ENCODE results near the gene C18orf32. TPM values are rescaled to one million over a fixed set of nuclear protein-coding genes. Genes with fewer than 3 reads are reported as not detected.

Gene C18orf32
- total and polyA plus RNA-seq, 2 donors (not counting 1 experiment from before 2014, with no cell fraction given), result 11.9 to 39.1 TPM

DNA sequence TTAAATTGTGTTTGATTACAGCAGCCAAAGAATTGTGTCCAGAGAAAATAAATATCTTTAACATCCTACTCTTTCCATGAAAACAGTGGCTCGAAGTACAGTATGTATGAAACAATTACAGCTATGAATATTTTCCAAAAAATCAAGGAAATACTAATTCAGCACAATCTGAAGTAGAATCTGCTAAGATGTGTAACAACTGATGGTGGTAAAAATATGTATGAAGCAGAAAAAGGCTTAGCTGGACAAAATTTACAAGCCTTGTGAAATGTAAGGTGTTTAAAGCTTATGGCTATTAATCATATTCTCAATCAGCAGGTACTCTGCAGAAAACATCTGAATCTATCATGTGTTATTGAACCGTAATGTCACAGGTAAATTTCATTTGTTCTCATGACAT is 43.2 kb downstream of the C18orf32 start:
- no peak overlapping the region for H3K27ac ChIP-seq (ENCODE audit: insufficient read depth, low read length)
- no peak for TF ChIP-seq EZH2 (IDR thresholded peaks at IDR 0.05; ENCODE audit: low read length, missing control alignments)
- TF ChIP-seq, protein P1, sequence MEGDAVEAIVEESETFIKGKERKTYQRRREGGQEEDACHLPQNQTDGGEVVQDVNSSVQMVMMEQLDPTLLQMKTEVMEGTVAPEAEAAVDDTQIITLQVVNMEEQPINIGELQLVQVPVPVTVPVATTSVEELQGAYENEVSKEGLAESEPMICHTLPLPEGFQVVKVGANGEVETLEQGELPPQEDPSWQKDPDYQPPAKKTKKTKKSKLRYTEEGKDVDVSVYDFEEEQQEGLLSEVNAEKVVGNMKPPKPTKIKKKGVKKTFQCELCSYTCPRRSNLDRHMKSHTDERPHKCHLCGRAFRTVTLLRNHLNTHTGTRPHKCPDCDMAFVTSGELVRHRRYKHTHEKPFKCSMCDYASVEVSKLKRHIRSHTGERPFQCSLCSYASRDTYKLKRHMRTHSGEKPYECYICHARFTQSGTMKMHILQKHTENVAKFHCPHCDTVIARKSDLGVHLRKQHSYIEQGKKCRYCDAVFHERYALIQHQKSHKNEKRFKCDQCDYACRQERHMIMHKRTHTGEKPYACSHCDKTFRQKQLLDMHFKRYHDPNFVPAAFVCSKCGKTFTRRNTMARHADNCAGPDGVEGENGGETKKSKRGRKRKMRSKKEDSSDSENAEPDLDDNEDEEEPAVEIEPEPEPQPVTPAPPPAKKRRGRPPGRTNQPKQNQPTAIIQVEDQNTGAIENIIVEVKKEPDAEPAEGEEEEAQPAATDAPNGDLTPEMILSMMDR (conservative IDR thresholded peaks at IDR 0.05 in 1 of 2, IDR thresholded peaks at IDR 0.05 in 1 of 2; ENCODE audit: low read depth in 1 of 2, low read length in 2 of 2), result no peak
- H3K4me3 ChIP-seq (replicated peaks in 1 of 4; ENCODE audit: control extremely low read depth in 1 of 4, insufficient read depth in 1 of 4, low read depth in 3 of 4, low read length in 4 of 4), result no peak overlapping the region
- no peak for DNase-seq (ENCODE audit: low read depth in 2 of 2)
- no peaks in the 10 kb centered on the region for H3K27me3 ChIP-seq (ENCODE audit: control insufficient read depth, insufficient read depth, low read length)
- no peak overlapping the region for H3K4me2 ChIP-seq (ENCODE audit: extremely low read depth, insufficient read depth, low read length)
- H2AFZ ChIP-seq (ENCODE audit: low read length), result no peak overlapping the region
- no peaks in the 10 kb centered on the region for H3K36me3 ChIP-seq (ENCODE audit: control insufficient read depth, insufficient read depth, low read length)
- H3K9me3 ChIP-seq (ENCODE audit: control insufficient read depth, insufficient read depth, low read depth, low read length), result no peaks in the 10 kb centered on the region
- peaks cover 3% of the 10 kb centered on the region for H3K4me1 ChIP-seq (ENCODE audit: control insufficient read depth, extremely low read depth, insufficient read depth, low read length)
- H4K20me1 ChIP-seq (ENCODE audit: control insufficient read depth, extremely low read depth, insufficient read depth, low read length), result no peaks in the 10 kb centered on the region
- no peaks in the 10 kb centered on the region for H3K79me2 ChIP-seq (ENCODE audit: control insufficient read depth, insufficient read depth, low read length)
- no peak overlapping the region for H3K9ac ChIP-seq (ENCODE audit: insufficient read depth, low read length)

DNA sequence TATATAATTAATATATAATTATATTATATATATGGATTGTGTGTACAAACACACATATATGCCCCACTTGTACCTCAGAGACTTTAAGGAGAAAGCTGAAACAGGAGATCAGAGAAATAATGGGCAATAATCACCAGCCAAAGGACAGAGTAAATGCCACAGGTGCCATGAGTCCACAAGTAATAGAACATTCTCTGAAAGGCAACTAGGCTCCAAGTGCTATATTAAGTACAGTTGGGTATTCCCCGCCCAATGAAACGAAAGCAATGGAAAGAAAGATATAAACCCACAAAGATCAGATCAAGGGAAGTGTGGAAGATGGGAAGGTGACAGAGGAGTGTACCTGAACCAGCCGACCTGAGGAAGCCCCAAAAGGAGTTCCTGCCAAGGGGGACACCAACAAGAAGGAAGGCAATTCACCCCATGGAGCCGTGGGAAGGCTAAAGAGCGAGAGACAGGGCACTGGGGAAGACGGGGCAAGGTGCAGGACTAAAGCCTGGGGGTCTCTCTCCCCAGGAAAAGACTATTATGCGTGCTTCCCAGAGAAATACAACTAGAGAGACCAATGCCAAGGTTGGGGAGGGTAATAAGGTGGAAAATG is 45.6 kb downstream of the C18orf32 start:
- H3K4me3 ChIP-seq (replicated peaks in 1 of 4; ENCODE audit: control extremely low read depth in 1 of 4, insufficient read depth in 1 of 4, low read depth in 3 of 4, low read length in 4 of 4), result no peak overlapping the region
- H2AFZ ChIP-seq (ENCODE audit: low read length), result no peak overlapping the region
- TF ChIP-seq EZH2 (IDR thresholded peaks at IDR 0.05; ENCODE audit: low read length, missing control alignments), result no peak
- TF ChIP-seq, protein P1 (conservative IDR thresholded peaks at IDR 0.05 in 1 of 2, IDR thresholded peaks at IDR 0.05 in 1 of 2; ENCODE audit: low read depth in 1 of 2, low read length in 2 of 2), result no peak
- H4K20me1 ChIP-seq (ENCODE audit: control insufficient read depth, extremely low read depth, insufficient read depth, low read length), result no peaks in the 10 kb centered on the region
- H3K27me3 ChIP-seq (ENCODE audit: control insufficient read depth, insufficient read depth, low read length), result no peaks in the 10 kb centered on the region
- H3K27ac ChIP-seq (ENCODE audit: insufficient read depth, low read length), result no peak overlapping the region
- H3K9me3 ChIP-seq (ENCODE audit: control insufficient read depth, insufficient read depth, low read depth, low read length), result no peaks in the 10 kb centered on the region
- H3K9ac ChIP-seq (ENCODE audit: insufficient read depth, low read length), result no peak overlapping the region
- no peak for DNase-seq (ENCODE audit: low read depth in 2 of 2)
- no peaks in the 10 kb centered on the region for H3K79me2 ChIP-seq (ENCODE audit: control insufficient read depth, insufficient read depth, low read length)
- H3K36me3 ChIP-seq (ENCODE audit: control insufficient read depth, insufficient read depth, low read length), result no peaks in the 10 kb centered on the region
- H3K4me1 ChIP-seq (ENCODE audit: control insufficient read depth, extremely low read depth, insufficient read depth, low read length), result peaks cover under 1% of the 10 kb centered on the region
- no peak overlapping the region for H3K4me2 ChIP-seq (ENCODE audit: extremely low read depth, insufficient read depth, low read length)

DNA sequence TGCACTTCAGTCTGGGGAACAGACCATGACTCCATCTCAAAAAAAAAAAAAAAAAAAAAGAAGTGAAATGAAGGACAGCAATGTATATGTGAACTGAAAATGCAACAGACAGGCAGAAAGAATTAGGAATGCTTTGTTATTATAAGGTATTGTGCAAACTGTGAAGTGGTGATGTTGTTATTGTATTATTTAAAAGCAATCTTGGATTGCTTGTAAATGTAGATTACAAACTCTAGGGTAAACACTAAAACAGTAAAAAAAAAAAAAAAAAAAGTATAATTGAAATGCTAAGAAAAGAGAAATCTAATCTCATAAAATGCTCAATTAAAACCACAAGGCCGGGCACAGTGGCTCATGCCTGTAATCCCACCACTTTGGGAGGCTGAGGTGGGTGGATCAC is 51.9 kb downstream of the C18orf32 start:
- Histone ChIP-seq H3K9ac (ENCODE audit: insufficient read depth, low read length) (no peak overlapping the region), H3K79me2 (ENCODE audit: control insufficient read depth, insufficient read depth, low read length) (no peaks in the 10 kb centered on the region), H4K20me1 (ENCODE audit: control insufficient read depth, extremely low read depth, insufficient read depth, low read length) (no peaks in the 10 kb centered on the region), H3K4me1 (ENCODE audit: control insufficient read depth, extremely low read depth, insufficient read depth, low read length) (no peaks in the 10 kb centered on the region), H3K36me3 (ENCODE audit: control insufficient read depth, insufficient read depth, low read length) (no peaks in the 10 kb centered on the region), H3K4me3 (replicated peaks in 1 of 4; ENCODE audit: control extremely low read depth in 1 of 4, insufficient read depth in 1 of 4, low read depth in 3 of 4, low read length in 4 of 4) (no peak overlapping the region), H2AFZ (ENCODE audit: low read length) (no peak overlapping the region), H3K27ac (ENCODE audit: insufficient read depth, low read length) (no peak overlapping the region), H3K4me2 (ENCODE audit: extremely low read depth, insufficient read depth, low read length) (no peak overlapping the region), H3K27me3 (ENCODE audit: control insufficient read depth, insufficient read depth, low read length) (no peaks in the 10 kb centered on the region), H3K9me3 (ENCODE audit: control insufficient read depth, insufficient read depth, low read depth, low read length) (no peaks in the 10 kb centered on the region)
- no peak for TF ChIP-seq EZH2 (IDR thresholded peaks at IDR 0.05; ENCODE audit: low read length, missing control alignments)
- TF ChIP-seq, protein P1 (conservative IDR thresholded peaks at IDR 0.05 in 1 of 2, IDR thresholded peaks at IDR 0.05 in 1 of 2; ENCODE audit: low read depth in 1 of 2, low read length in 2 of 2), result no peak
- DNase-seq (ENCODE audit: low read depth in 2 of 2), result no peak
